Stimulated activated CD4-positive, alpha-beta T cell treated with anti-CD3 and anti-CD28 coated beads, Interleukin-15, amount 100 ng/mL, for 1 hour (primary cell): ENCODE data around the gene ATP10A.

ENCODE experiments used
- DNase-seq, 2 donors: peaks; one replicate each; pipeline ENCODE4 v3.0.0-alpha.2; 2020; ENCODE audit warnings: low read depth in 1 of 2, low spot score in 1 of 2

ATP10A gene

DNA sequence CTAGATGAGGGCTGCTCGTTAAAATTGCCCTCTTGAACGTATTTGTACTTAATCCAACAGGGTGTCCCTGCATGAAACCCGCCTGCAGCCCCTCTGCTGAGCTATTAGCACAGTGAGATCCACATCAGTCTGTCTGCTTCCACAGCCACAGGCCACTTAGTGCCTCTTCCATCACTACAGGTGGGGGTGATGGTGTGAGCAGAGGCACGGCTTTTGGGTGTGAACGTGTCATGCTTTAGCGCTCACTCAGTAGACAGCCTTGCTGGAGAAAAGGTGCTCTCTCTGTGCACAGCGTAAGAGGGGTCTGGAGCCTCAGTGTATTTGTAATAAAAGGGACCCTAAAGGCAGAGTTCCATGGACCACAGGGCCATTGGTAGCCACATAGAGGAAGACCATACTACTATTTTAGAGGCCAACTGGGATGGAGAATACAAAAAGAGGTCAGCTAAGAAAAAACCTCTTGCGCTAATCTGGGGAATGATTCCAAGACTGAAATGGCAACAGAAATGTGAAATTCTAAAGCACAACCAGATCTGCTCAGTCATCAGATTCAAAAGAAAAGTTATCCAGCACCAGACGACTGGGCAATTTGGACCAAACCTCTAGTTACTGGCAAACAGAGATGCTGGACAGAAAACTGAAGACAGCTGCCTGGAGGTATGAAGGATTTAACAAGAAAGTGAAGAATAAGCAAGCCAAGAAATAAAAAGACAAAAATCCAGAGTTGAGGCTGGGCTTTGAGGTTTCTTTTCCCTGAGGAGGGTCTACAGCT lies 120.2 kb downstream of the ATP10A start:
- no peak for DNase-seq

DNA sequence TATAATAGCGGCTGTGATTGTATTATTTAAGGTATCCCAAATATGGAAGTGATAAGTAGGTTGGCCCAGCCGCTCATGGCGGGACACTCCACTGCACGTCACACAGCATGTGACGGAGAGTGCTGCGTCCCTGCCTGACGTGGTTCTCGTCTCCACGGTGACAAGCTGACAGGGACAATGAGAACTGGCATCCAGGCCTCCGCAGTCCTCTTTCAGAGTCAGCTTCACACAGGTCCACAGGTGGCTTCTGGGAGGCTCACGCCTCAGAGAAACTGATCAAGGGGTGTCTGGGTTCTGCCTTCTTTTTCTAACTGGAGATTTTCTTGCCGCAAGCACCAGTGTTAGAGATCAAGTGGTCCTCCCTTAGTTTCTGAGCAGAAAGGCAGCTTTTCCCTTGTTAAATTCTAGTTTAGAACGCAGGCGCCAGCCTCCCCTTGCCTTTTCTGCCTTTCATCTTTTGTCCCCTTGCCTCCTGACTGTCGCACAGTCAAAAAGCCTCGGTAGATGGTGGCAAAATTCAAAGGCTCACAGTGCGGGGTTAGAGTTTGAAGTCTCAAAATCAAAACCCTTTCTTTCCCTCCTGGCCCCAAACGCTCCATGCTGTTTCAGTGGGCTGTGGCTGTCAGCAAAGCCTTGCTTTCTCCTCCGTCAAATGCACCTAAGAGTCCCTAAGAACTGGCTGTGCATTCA lies 120.9 kb downstream of the ATP10A start:
- DNase-seq = no peak

DNA sequence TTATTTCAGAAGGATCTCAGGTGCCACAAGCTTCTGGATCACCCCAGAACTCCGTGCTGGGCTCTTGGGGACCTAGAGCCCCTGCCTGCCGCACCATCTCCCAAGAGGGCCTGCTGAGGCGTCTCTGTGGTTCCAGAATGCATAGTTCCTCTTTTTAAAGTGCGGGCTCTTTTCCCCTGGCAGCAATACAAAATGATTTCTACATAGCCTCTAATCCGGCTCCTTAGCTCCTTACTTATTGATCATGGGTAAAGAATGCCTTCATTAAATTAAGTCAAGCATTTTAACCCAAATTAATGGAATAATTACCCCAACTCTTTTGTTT lies 121.9 kb downstream of the ATP10A start:
- no peak for DNase-seq

DNA sequence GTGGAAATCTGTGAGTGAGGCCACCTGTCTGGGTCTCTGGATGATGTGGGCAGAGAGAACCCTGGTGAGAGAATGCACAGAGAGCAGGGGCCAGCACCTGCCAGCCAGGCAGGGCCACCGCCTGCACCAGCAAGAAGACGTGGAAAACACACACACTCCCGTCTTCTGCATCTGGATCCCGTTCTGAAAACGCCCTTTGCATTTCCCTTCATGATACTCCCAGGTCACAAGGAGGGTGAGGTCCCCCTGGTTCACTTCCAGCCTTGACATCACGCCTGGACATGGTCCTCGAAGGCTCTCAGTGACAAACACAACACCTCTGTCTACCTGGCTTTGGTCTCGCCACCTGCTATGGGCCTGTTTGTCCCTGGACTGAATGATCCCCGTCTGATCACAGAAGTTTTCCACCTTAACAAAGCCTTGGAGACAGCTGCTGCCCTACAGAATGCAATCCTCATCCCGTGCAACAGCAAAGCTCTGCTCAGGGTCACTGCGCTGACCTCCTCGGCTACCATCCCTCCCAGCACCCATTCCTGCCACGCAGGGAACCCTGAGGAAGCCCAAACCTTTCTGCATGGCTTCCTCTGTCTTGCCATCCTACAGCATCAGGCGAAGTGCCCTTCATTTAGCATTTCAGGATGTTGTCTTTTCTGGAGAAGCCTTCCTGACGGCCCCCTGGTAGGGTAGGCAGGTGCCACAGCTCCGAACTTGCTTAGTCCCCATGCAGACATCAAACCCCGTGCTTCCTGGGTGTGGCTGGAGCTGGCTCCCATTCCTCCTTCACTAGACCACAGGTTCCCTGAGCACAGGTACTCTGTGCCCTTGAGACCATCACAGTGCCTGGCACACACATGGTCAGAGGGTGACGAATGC lies 122.5 kb downstream of the ATP10A start:
- DNase-seq = no peak

- DNase-seq = no peak
Measured at GRCh38 chr15:25739687-25740121, 123.4 kb downstream of the ATP10A start.

- DNase-seq = no peak
Measured at GRCh38 chr15:25738171-25738965, 124.8 kb downstream of the ATP10A start.

DNA sequence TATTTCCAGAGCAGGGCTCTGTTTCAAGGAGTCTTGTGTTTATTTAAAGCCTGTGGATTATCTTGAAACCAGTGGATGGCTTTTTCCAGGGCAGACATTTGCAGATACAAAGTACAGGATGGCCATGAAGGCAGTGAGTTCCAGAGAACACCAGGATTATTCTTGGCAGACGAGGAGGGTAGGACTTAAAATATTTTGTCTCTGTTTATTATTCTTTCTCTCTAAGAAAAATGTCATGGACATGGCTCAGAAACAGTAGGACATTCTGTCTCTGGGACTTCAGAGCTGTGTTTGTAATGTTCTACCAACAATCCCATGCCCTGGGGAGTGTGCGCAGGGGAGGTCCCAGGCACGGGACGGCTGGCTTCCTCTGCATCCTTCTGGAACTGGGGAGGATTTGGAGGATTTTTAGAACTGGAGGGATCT lies 125.9 kb downstream of the ATP10A start:
- DNase-seq = no peak

DNA sequence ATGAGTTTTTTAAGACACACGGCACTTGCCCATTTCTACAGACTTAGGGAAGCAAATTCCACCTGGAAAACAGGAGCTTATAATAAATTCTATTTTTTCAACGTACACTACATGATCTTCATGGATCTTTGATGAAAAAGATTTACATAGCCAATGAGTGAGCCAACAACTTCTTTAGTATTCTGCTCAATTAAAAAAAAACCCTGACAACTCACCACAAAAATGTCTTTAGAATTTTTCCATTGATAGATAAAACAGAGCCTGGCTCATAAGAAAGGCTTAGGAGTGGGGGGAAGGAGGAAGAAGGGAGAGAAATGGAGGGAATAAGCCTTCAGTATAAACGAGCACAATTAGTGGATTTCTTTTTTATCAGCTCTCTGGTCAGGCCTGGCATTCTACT lies 126.7 kb downstream of the ATP10A start:
- DNase-seq = no peak

- no peak for DNase-seq
Measured at GRCh38 chr15:25735550-25736384, 127.4 kb downstream of the ATP10A start.

GRCh38 chr15:25734680-25735355 lies 128.3 kb downstream of the ATP10A start:
- DNase-seq = no peak

GRCh38 chr15:25733856-25734679 lies 129.1 kb downstream of the ATP10A start:
- DNase-seq = no peak

GRCh38 chr15:25733036-25733855 lies 129.9 kb downstream of the ATP10A start:
- DNase-seq = no peak

- DNase-seq = no peak
Measured at GRCh38 chr15:25732191-25732590, 130.9 kb downstream of the ATP10A start.

GRCh38 chr15:25731411-25731810 lies 131.7 kb downstream of the ATP10A start:
- no peak for DNase-seq

- DNase-seq = no peak
Measured at GRCh38 chr15:25730918-25731317, 132.2 kb downstream of the ATP10A start.

- DNase-seq = no peak
Measured at GRCh38 chr15:25728816-25729215, 134.3 kb downstream of the ATP10A start.

DNA sequence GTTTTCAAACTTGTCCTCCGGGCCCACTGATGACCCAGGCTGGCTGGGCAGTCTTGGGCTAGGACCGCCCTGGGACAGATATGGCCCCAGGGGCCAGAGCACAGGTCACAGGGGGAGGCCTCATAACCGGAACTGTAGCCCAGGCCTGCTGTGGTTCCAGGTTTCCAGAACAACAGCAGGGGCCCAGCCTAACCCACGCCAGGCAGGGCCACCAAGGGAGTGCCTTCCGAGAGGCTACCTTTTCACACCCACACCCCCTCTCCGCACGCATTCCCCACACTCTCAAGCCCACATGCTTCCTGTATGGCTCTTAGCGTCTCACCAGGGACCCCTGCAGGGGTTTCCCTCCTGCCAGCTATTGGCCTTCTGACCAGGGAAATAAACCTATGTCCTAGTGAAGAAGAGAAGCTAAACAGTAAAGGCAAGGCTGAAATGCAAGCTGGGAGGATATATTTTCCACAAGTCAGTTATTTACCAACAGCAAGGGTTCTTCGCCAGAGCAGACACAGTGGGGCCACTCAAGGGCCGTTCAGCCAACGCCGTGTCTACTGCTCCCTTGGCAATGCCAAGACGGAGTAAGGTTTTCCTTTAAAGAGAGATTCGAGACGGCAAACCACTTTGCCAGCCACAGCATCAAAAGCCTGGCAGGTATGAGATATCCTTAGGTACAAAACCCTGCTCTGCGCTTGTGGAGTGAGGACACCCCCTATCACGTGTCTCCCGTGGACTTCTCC lies 135.1 kb downstream of the ATP10A start:
- DNase-seq = no peak
